Mucosa of descending colon (tissue), 3 donors: ENCODE measurements around the gene TSHZ2. TPM values are rescaled to one million over a fixed set of nuclear protein-coding genes. Genes with fewer than 3 reads are reported as not detected.

Experiments used
- ATAC-seq: fragments of 200-7000 bp; cut with Tn5 transposase; one replicate; pipeline ENCODE4 v1.9.1; 2020; ENCODE audit warnings: mild to moderate bottlenecking, moderate library complexity
- DNase-seq, 3 donors: peaks; one replicate each; pipeline ENCODE4 v3.0.0-alpha.2; 2020
- H3K36me3 ChIP-seq: fragments of 200-600 bp; one replicate; pipeline ENCODE4 v1.8.0; 2021; ENCODE audit warnings: low read depth, mild to moderate bottlenecking
- H3K4me1 ChIP-seq: fragments of 200-600 bp; one replicate; pipeline ENCODE4 v1.8.0; 2021; ENCODE audit warnings: low read depth, mild to moderate bottlenecking
- H3K4me3 ChIP-seq: fragments of 200-600 bp; one replicate; pipeline ENCODE4 v1.8.0; 2021; ENCODE audit warnings: mild to moderate bottlenecking
- H3K9me3 ChIP-seq: fragments of 200-600 bp; one replicate; pipeline ENCODE4 v1.8.0; 2021; ENCODE audit warnings: mild to moderate bottlenecking
- CTCF ChIP-seq: fragments of 200-600 bp; IDR thresholded peaks from one replicate; pipeline ENCODE4 v1.8.0; 2022; ENCODE audit warnings: antibody characterized with exemption, mild to moderate bottlenecking
- intact Hi-C, 2 donors: fragments of 100-400 bp; cut with DNase I in 1 of 2; cut with micrococcal nuclease in 1 of 2; formaldehyde crosslinking; loops; one replicate each; pipeline versions ENCODE4 v1.11.0 to v1.11.1; 2022; cut with DNase I, micrococcal nuclease
- total RNA-seq, 3 donors: library from RNA; stranded (reverse); fragmentation: NEBNext Ultra II Directional in 2 of 3; extraction: Animal tissue kit (Norgen Biotek cat#: 25700) in 2 of 3; gene quantifications; one replicate each; pipeline versions ENCODE4 v1.2.1 to v1.2.4, GENCODE V29; 2021 to 2023
- donor health status: DM: no; HTN: no; CAD: no; lungs with moderate emphysema.
- donor health status: DM: no; HTN: no; CAD: no.
- donor health status: DM: no; HTN: yes; CAD: no.

The TSHZ2 gene
- total RNA-seq, 3 donors from 2014 or later, result 1.9 to 17.8 (median 3.6) TPM

GRCh38 chr20:52993076-52993475 is 20.9 kb downstream of the TSHZ2 start:
- intact Hi-C loops, result no loop called here
- ATAC-seq, result no peak

GRCh38 chr20:52994184-52994970 is 22.2 kb downstream of the TSHZ2 start:
- intact Hi-C loops, result no loop called here
- no peak for ATAC-seq
- H3K9me3 ChIP-seq, result no peaks in the 10 kb centered on the region
- TF ChIP-seq CTCF, result no peak
- no peaks in the 10 kb centered on the region for H3K4me1 ChIP-seq
- no peak overlapping the region for H3K4me3 ChIP-seq
- H3K36me3 ChIP-seq, result no peaks in the 10 kb centered on the region
- no peak for DNase-seq

More at GRCh38 chr20:52993076-52993475, 20.9 kb downstream of the TSHZ2 start:
- DNase-seq, result no peak
- Histone ChIP-seq H3K4me3 (no peak overlapping the region), H3K9me3 (no peaks in the 10 kb centered on the region), H3K4me1 (no peaks in the 10 kb centered on the region), H3K36me3 (no peaks in the 10 kb centered on the region)
- TF ChIP-seq CTCF, result no peak

- intact Hi-C loops, result no loop called here
Measured at GRCh38 chr20:52996130-52996529, 24.0 kb downstream of the TSHZ2 start.

GRCh38 chr20:52996658-52997057 is 24.5 kb downstream of the TSHZ2 start:
- H3K4me1 ChIP-seq, result no peaks in the 10 kb centered on the region
- no peaks in the 10 kb centered on the region for H3K9me3 ChIP-seq
- H3K36me3 ChIP-seq, result no peaks in the 10 kb centered on the region
- DNase-seq (no peak), ATAC-seq (no peak)
- intact Hi-C loops, result no loop called here
- no peak for TF ChIP-seq CTCF
- no peak overlapping the region for H3K4me3 ChIP-seq

More at GRCh38 chr20:52996130-52996529, 24.0 kb downstream of the TSHZ2 start:
- H3K9me3 ChIP-seq, result no peaks in the 10 kb centered on the region
- no peak for DNase-seq
- H3K36me3 ChIP-seq, result no peaks in the 10 kb centered on the region
- no peaks in the 10 kb centered on the region for H3K4me1 ChIP-seq
- TF ChIP-seq CTCF, result no peak
- ATAC-seq, result no peak
- H3K4me3 ChIP-seq, result no peak overlapping the region

GRCh38 chr20:52998268-52998667 is 26.1 kb downstream of the TSHZ2 start:
- intact Hi-C loops, result no loop called here
- no peak for ATAC-seq
- no peaks in the 10 kb centered on the region for H3K36me3 ChIP-seq

More at GRCh38 chr20:52998268-52998667, 26.1 kb downstream of the TSHZ2 start:
- no peak for TF ChIP-seq CTCF
- DNase-seq, result no peak
- no peaks in the 10 kb centered on the region for H3K9me3 ChIP-seq
- H3K4me3 ChIP-seq, result no peak overlapping the region
- no peaks in the 10 kb centered on the region for H3K4me1 ChIP-seq
